Panc1 (cell line): ENCODE data around the gene HADHA.

Experiments used
- CTCF ChIP-seq: fragments of 450-650 bp; IDR thresholded peaks from 2 replicates; pipeline ENCODE4 v1.5.1; 2017; ENCODE audit warnings: mild to moderate bottlenecking
- POLR2AphosphoS5 ChIP-seq: IDR thresholded peaks from 2 replicates; pipeline ENCODE4 v1.6.1; 2012; ENCODE audit warnings: mild to moderate bottlenecking, low read depth, low read length, moderate library complexity

- TF ChIP-seq CTCF, result no peak
- no peak for TF ChIP-seq POLR2AphosphoS5
Observed at GRCh38 chr2:26243470-26244308, 743 bp downstream of the HADHA start.
